ENCODE measurements around the gene CACHD1. TPM values are rescaled to one million over a fixed set of nuclear protein-coding genes. Genes with fewer than 3 reads are reported as not detected.

Gene CACHD1
- total RNA-seq, 1 donor from 2014 or later: 4.3 TPM

DNA sequence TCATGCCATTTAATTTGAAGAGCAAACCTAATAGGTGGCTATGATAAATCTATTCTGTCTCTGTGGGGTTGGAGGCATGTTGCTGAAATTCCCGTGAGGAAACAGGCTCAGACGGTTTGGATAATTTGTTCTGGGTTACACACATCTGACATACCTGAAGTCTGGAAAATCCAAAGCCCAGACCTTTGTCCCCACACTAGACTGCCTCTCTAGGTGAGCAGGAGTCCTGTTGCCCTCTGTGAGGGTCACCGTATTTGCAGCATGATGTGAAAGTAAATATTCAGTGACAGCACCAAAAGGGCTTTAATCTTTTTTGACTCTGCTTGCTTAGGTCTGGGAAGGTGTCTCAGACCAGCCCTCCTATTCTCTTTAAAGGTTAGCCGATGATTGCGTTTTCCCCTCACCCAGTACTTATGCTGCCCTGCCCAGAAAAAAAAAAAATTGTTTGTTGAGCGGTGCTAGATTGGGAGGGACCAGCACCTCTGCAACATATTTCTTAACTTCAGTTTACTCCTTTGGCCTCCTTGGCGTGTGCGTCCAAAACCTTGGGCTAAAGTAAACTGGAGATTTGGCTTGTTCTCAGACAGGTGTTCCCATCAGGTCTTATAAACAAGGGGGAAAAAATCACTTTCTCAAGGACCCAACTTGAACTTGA lies 67.0 kb downstream of the CACHD1 start:
- H3K9me3 ChIP-seq: no peaks in the 10 kb centered on the region
- intact Hi-C loops (cut with DNase I): loop anchor here (5.0 kb wide), 1 partner anchor 65 kb away; the partner anchor contains the start of gene CACHD1
- peaks cover 0 to 6% of the 10 kb centered on the region in 2 donors for H3K4me1 ChIP-seq
- DNase-seq (ENCODE audit: low spot score in 2 of 2): no peak
- no peaks in the 10 kb centered on the region for H3K27me3 ChIP-seq
- TF ChIP-seq, protein P1, sequence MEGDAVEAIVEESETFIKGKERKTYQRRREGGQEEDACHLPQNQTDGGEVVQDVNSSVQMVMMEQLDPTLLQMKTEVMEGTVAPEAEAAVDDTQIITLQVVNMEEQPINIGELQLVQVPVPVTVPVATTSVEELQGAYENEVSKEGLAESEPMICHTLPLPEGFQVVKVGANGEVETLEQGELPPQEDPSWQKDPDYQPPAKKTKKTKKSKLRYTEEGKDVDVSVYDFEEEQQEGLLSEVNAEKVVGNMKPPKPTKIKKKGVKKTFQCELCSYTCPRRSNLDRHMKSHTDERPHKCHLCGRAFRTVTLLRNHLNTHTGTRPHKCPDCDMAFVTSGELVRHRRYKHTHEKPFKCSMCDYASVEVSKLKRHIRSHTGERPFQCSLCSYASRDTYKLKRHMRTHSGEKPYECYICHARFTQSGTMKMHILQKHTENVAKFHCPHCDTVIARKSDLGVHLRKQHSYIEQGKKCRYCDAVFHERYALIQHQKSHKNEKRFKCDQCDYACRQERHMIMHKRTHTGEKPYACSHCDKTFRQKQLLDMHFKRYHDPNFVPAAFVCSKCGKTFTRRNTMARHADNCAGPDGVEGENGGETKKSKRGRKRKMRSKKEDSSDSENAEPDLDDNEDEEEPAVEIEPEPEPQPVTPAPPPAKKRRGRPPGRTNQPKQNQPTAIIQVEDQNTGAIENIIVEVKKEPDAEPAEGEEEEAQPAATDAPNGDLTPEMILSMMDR (IDR thresholded peaks at IDR 0.05): no peak
- H3K36me3 ChIP-seq: no peaks in the 10 kb centered on the region
- H3K27ac ChIP-seq: no peak overlapping the region
- H3K4me3 ChIP-seq: no peak overlapping the region

DNA sequence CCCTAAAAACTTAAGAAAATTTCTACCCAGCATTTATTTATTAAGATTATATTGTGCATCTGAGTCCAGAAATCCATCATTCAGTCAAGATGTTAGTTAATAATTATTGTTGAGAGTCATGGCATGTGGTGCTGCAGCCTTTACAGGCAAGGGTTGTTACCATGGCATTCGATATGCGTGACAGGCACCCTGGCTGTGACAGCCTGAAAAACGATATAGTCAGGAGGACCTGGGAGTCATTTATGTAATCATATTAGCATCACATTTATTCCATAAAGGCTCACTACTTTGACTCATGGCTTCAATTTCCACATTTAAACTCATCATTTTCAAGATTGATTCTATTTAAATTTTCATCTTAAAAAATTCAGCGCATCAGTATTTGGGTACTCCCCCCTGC lies 68.0 kb downstream of the CACHD1 start:
- Histone ChIP-seq H3K36me3 (no peaks in the 10 kb centered on the region), H3K9me3 (no peaks in the 10 kb centered on the region), H3K4me1 (peaks cover 0 to 6% of the 10 kb centered on the region in 2 donors), H3K27ac (no peak overlapping the region), H3K4me3 (no peak overlapping the region), H3K27me3 (no peaks in the 10 kb centered on the region)
- intact Hi-C loops (cut with DNase I): loop anchor here (5.0 kb wide), 1 partner anchor 66 kb away; the partner anchor contains the start of gene CACHD1
- TF ChIP-seq, protein P1 (IDR thresholded peaks at IDR 0.05): no peak
- no peak for DNase-seq (ENCODE audit: low spot score in 2 of 2)

DNA sequence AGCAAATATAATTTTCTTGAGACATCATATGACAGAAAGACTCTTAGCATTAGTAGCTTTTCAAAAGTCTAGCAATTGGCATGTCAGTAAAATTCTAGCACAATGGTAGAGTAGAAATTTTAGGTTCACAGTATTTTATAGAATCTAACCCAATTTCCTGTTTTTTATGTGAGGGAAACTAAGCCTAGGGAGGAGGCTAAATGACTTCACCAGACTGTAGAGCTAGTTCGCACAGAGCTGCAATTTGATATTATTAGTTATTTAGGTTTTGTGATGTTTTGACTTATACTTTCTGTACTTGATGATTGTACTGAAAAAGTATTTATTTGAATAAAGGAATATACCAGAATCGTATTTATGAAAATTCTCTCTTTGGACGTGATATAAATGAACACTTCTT lies 68.5 kb downstream of the CACHD1 start:
- peaks cover 0 to 6% of the 10 kb centered on the region in 2 donors for H3K4me1 ChIP-seq
- no peak overlapping the region for H3K4me3 ChIP-seq
- intact Hi-C loops (cut with DNase I): loop anchor here (5.0 kb wide), 1 partner anchor 66 kb away; the partner anchor contains the start of gene CACHD1
- TF ChIP-seq, protein P1 (IDR thresholded peaks at IDR 0.05): no peak
- no peaks in the 10 kb centered on the region for H3K36me3 ChIP-seq
- no peaks in the 10 kb centered on the region for H3K27me3 ChIP-seq
- DNase-seq (ENCODE audit: low spot score in 2 of 2): no peak
- H3K9me3 ChIP-seq: no peaks in the 10 kb centered on the region
- no peak overlapping the region for H3K27ac ChIP-seq

DNA sequence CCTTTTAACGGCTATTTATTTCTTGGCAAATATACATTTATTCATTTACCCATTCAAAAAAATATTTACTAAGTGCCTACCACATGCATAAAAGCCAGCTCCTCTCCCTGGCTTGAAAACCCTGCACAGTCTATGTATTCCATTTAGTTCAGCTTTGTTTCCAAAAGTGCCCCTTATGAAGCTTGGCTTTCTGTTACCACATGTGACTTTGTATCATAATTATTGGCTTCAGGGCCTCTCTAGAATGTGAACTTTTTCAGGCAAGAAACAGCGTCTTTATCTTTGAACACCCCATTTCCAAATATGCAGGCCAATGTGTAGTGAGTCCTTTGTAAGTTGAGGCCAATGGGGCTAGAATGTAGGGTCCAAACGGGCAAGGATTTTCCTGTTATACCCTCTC lies 69.4 kb downstream of the CACHD1 start:
- no peaks in the 10 kb centered on the region for H3K36me3 ChIP-seq
- no peaks in the 10 kb centered on the region for H3K9me3 ChIP-seq
- no peak overlapping the region for H3K4me3 ChIP-seq
- TF ChIP-seq, protein P1 (IDR thresholded peaks at IDR 0.05): no peak
- no peaks in the 10 kb centered on the region for H3K27me3 ChIP-seq
- no peak overlapping the region for H3K27ac ChIP-seq
- intact Hi-C loops (cut with DNase I): loop anchor here (5.0 kb wide), 1 partner anchor 67 kb away; the partner anchor contains the start of gene CACHD1
- H3K4me1 ChIP-seq: peaks cover 0 to 6% of the 10 kb centered on the region in 2 donors
- no peak for DNase-seq (ENCODE audit: low spot score in 2 of 2)

DNA sequence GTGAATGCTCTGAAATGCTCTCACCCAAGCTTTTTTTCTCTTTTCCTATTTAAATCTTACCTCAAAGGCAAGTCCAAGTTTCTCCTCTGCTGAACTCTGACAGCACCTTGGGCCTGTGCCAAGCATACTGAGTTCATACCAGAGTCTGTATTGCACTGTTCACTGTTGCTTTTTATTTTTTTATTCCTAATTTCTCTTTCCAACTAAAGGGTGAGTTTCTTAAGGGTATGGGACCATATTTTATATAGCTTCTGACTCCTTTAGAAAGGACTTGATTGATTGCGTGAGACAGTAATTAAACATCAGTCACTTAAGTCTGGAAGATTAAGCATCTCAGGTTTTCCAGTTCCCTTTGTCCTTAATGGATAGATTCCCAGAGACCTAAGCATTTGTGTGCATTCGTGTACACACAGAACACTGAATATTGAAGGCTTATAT lies 69.9 kb downstream of the CACHD1 start:
- TF ChIP-seq, protein P1 (IDR thresholded peaks at IDR 0.05): no peak
- Histone ChIP-seq H3K9me3 (no peaks in the 10 kb centered on the region), H3K27ac (peak overlapping the region in 1 of 2 donors; percentile 46), H3K36me3 (no peaks in the 10 kb centered on the region), H3K4me3 (peak overlapping the region in 1 of 2 donors; percentile 51), H3K27me3 (no peaks in the 10 kb centered on the region), H3K4me1 (peaks cover 0 to 6% of the 10 kb centered on the region in 2 donors)
- DNase-seq (ENCODE audit: low spot score in 2 of 2): peak in 1 of 2 donors; percentile 82
- intact Hi-C loops (cut with DNase I): loop anchor here (5.0 kb wide), 2 partner anchors 42 to 67 kb away; partner anchors contain the start of gene CACHD1

Data from ascending aorta (tissue), 2 donors.